Measurements from ENCODE around the gene OPN5.

OPN5 gene

DNA sequence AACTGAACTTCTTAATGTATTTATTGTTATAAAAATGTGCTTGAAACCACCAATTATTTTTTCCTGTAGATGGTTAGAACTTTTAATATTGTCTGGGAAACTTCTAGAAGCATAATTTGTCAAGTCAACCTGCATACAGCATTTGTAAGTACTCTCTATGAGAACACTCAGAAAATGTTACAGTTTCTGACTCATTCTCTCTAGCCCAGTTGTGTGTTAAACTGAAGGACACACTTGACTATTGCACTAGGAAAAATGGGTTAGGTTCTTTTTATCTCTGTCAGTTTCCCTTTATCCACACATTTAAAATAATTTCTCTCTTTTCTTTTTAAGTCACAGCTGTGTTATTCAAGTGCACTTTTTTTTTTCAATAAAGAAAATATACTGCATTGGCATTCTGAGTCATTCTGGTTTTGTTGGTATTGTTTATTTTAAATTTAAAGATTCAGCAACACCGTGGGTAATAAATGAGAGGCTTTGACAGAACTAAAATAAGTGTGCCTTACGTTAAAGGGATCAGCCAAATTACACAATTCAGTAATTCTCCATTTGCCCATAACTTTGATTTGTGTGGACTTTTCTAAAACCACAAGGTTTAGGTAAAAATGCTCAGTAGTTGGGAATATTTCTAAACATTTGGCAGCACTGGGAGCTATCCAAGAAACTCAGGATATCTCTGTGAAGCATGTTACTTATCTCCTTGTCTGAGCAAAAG lies 50.7 kb downstream of the OPN5 start:
- no peak overlapping the region for H3K4me3 ChIP-seq (ENCODE audit: low read depth, low read length)
- no peak for TF ChIP-seq MYC (IDR thresholded peaks at IDR 0.05; ENCODE audit: low read depth, low read length)

DNA sequence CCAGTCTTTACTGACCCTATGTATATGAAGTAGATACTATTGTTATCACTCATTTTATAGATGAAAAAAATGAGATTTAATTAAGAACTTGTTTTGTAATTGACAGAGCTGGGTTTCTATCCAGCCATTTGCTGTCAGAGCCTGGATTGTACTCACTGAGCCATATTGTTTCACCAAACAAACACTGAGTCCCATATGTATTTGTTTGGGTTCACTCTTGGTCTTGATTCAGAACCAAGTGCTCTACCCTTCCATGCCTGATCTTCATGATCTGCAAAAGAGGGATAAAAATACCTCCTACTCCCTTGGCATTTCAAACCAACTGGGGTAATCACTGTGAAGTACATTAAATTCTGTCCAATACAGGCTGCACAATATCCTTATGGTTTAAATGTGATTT lies 52.4 kb downstream of the OPN5 start:
- TF ChIP-seq, protein P1, sequence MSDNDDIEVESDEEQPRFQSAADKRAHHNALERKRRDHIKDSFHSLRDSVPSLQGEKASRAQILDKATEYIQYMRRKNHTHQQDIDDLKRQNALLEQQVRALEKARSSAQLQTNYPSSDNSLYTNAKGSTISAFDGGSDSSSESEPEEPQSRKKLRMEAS (IDR thresholded peaks at IDR 0.05; ENCODE audit: low read depth, low read length): no peak
- TF ChIP-seq POLR2A (IDR thresholded peaks at IDR 0.05; ENCODE audit: extremely low read depth, insufficient read length): no peak
- TF ChIP-seq, protein P2, sequence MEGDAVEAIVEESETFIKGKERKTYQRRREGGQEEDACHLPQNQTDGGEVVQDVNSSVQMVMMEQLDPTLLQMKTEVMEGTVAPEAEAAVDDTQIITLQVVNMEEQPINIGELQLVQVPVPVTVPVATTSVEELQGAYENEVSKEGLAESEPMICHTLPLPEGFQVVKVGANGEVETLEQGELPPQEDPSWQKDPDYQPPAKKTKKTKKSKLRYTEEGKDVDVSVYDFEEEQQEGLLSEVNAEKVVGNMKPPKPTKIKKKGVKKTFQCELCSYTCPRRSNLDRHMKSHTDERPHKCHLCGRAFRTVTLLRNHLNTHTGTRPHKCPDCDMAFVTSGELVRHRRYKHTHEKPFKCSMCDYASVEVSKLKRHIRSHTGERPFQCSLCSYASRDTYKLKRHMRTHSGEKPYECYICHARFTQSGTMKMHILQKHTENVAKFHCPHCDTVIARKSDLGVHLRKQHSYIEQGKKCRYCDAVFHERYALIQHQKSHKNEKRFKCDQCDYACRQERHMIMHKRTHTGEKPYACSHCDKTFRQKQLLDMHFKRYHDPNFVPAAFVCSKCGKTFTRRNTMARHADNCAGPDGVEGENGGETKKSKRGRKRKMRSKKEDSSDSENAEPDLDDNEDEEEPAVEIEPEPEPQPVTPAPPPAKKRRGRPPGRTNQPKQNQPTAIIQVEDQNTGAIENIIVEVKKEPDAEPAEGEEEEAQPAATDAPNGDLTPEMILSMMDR (IDR thresholded peaks at IDR 0.05; ENCODE audit: low read depth, low read length): no peak
- no peak for DNase-seq (ENCODE audit: low read depth)
- no peak overlapping the region for H3K4me3 ChIP-seq (ENCODE audit: low read depth, low read length)

More for the DNA sequence above, 50.7 kb downstream of the OPN5 start:
- no peak for DNase-seq (ENCODE audit: low read depth)

GRCh38 chr6:47836046-47836445 lies 54.2 kb downstream of the OPN5 start:
- DNase-seq (ENCODE audit: low read depth): no peak
- no peak for TF ChIP-seq POLR2A (IDR thresholded peaks at IDR 0.05; ENCODE audit: extremely low read depth, insufficient read length)
- no peak for TF ChIP-seq MYC (IDR thresholded peaks at IDR 0.05; ENCODE audit: low read depth, low read length)
- TF ChIP-seq, protein P2 (IDR thresholded peaks at IDR 0.05; ENCODE audit: low read depth, low read length): no peak
- TF ChIP-seq, protein P1 (IDR thresholded peaks at IDR 0.05; ENCODE audit: low read depth, low read length): no peak
- no peak overlapping the region for H3K4me3 ChIP-seq (ENCODE audit: low read depth, low read length)

DNA sequence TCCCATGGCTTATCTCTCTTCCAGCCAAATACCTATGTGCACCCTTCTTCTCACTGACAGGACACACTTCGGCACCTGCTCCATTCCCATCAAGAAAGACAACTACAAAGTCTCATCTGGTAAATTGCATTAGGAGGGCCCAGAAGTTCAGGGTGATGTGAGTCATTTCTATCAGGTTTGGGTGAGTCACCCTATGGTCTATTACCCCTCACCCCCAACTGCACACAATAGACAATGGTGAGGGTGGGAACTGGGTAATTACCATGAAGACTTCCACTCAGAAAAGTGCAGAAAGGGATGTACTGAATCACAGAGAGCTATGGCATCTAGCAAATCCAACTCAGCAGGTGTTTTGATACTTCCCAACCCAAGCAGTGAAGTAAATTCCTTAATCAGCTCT lies 54.8 kb downstream of the OPN5 start:
- no peak overlapping the region for H3K4me3 ChIP-seq (ENCODE audit: low read depth, low read length)
- DNase-seq (ENCODE audit: low read depth): no peak
- TF ChIP-seq POLR2A (IDR thresholded peaks at IDR 0.05; ENCODE audit: extremely low read depth, insufficient read length): no peak
- no peak for TF ChIP-seq MYC (IDR thresholded peaks at IDR 0.05; ENCODE audit: low read depth, low read length)

DNA sequence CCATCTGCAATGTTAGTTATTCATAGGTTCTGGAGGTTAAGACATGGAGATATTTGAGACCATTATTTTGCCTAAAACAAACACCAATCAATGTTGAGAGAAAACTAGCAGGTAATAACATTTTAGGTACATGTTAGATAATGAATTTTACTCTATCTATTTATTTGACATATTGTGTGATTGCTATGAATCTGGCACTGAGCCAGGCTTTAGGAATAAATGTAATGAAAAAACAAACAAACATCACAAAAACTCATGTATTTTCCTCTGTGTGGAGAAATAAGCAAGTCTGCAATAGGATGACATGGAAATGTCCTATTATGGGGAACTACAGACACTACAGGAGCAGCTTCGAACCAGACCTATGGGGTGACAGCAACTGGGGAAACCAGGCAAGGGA lies 57.8 kb downstream of the OPN5 start:
- H3K4me3 ChIP-seq (ENCODE audit: low read depth, low read length): no peak overlapping the region
- TF ChIP-seq, protein P2 (IDR thresholded peaks at IDR 0.05; ENCODE audit: low read depth, low read length): no peak
- no peak for TF ChIP-seq MYC (IDR thresholded peaks at IDR 0.05; ENCODE audit: low read depth, low read length)
- TF ChIP-seq POLR2A (IDR thresholded peaks at IDR 0.05; ENCODE audit: extremely low read depth, insufficient read length): no peak
- TF ChIP-seq, protein P1 (IDR thresholded peaks at IDR 0.05; ENCODE audit: low read depth, low read length): no peak
- DNase-seq (ENCODE audit: low read depth): no peak

DNA sequence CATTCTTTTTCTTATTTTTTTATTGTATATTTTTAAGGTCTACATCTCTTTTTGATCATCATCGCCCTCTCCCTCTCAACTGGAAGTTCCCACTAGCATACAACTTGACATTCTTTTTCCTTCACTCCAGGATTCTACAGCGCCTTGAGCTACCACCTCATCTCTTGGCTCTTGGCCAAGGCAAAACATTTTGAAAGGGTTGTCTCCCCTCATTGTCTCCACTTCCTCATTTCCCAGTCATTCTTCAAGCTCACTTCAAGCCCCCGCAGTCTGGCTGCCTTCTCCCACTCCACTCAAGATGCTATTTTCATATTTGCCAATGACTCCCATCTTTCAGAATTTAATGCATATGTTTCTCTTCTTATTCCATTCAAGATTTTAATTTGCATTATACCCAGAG lies 63.0 kb downstream of the OPN5 start:
- no peak for TF ChIP-seq MYC (IDR thresholded peaks at IDR 0.05; ENCODE audit: low read depth, low read length)
- no peak for TF ChIP-seq POLR2A (IDR thresholded peaks at IDR 0.05; ENCODE audit: extremely low read depth, insufficient read length)
- TF ChIP-seq, protein P2 (IDR thresholded peaks at IDR 0.05; ENCODE audit: low read depth, low read length): no peak
- H3K4me3 ChIP-seq (ENCODE audit: low read depth, low read length): no peak overlapping the region
- DNase-seq (ENCODE audit: low read depth): peak; percentile 9

DNA sequence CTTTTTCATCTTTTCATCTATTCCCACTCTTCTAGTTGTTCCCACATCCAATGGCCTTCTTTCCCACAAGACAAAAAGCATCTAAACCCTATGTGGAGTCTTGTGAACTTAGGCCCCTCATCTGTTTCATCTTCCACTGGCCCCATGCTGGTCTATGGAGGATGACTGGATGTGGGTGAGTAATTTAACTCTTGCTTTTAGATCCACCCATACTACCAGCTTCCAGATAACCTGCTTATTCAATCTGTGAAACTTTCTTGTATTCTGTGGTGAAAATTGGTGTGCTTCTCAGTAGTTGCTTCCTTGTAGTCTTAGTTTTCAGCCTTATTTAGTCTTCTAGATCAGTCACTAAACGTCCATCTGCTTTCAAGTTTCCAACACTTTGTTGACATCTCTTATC lies 64.9 kb downstream of the OPN5 start:
- H3K4me3 ChIP-seq (ENCODE audit: low read depth, low read length): no peak overlapping the region
- no peak for TF ChIP-seq MYC (IDR thresholded peaks at IDR 0.05; ENCODE audit: low read depth, low read length)
- TF ChIP-seq POLR2A (IDR thresholded peaks at IDR 0.05; ENCODE audit: extremely low read depth, insufficient read length): no peak
- TF ChIP-seq, protein P1 (IDR thresholded peaks at IDR 0.05; ENCODE audit: low read depth, low read length): no peak
- TF ChIP-seq, protein P2 (IDR thresholded peaks at IDR 0.05; ENCODE audit: low read depth, low read length): no peak
- no peak for DNase-seq (ENCODE audit: low read depth)
